Aorta (tissue), 5 donors: ENCODE measurements around the gene SHANK1. TPM values are rescaled to one million over a fixed set of nuclear protein-coding genes. Genes with fewer than 3 reads are reported as not detected.
A peak's percentile ranks its signal among the peaks of the same experiment; 100 is the strongest.

Source experiments
- ATAC-seq: fragments of 200-7000 bp; cut with Tn5 transposase; one replicate; pipeline ENCODE4 v1.9.1; 2022; ENCODE audit warnings: moderate library complexity; ENCODE audit not compliant: low FRiP score
- DNase-seq, 2 donors: peaks; one replicate each; pipeline ENCODE4 v3.0.0-alpha.2; 2020
- H3K27ac ChIP-seq, 2 donors: one replicate each; pipeline ENCODE4 v1.5.1; 2013; ENCODE audit warnings: low read length in 2 of 2, mild to moderate bottlenecking in 2 of 2, moderate library complexity in 2 of 2, control low read depth in 1 of 2, inconsistent platforms in 1 of 2, low read depth in 1 of 2
- H3K27me3 ChIP-seq, 2 donors: one replicate each; pipeline ENCODE4 v1.6.1; 2013; ENCODE audit warnings: control low read depth in 1 of 2, low read length in 1 of 2, mild to moderate bottlenecking in 1 of 2, moderate library complexity in 1 of 2; ENCODE audit not compliant: insufficient read depth in 2 of 2, control insufficient read depth in 1 of 2
- H3K36me3 ChIP-seq, 2 donors: one replicate each; pipeline ENCODE4 v1.6.1; 2013; ENCODE audit warnings: control low read depth in 1 of 2, low read length in 1 of 2, mild to moderate bottlenecking in 1 of 2; ENCODE audit not compliant: insufficient read depth in 2 of 2, control insufficient read depth in 1 of 2
- H3K4me1 ChIP-seq, 2 donors: one replicate each; pipeline ENCODE4 v1.6.1; 2013; ENCODE audit warnings: low read length in 2 of 2, control low read depth in 1 of 2, mild to moderate bottlenecking in 1 of 2, moderate library complexity in 1 of 2; ENCODE audit not compliant: insufficient read depth in 2 of 2, control insufficient read depth in 1 of 2
- H3K4me3 ChIP-seq, 2 donors: one replicate each; pipeline ENCODE4 v1.5.1; 2013; ENCODE audit warnings: low read length in 2 of 2, control low read depth in 1 of 2, mild to moderate bottlenecking in 1 of 2
- H3K9me3 ChIP-seq: one replicate; pipeline ENCODE4 v1.6.1; 2013; ENCODE audit warnings: mild to moderate bottlenecking, low read length; ENCODE audit not compliant: control insufficient read depth
- WGBS, 2 donors: extraction: QIAGEN DNeasy Blood & Tissue Kit; methylation state at CpG; one replicate each; pipeline ENCODE4 v1.1.7; 2013; 5-methylcytosine and 5-hydroxymethylcytosine counted together
- intact Hi-C, 2 donors: fragments of 100-400 bp; cut with DNase I; formaldehyde crosslinking; loops; one replicate each; pipeline versions ENCODE4 v1.14.2 to v1.15.0; 2022
- polyA plus RNA-seq, 2 donors: library from polyadenylated mRNA; stranded (reverse); fragments of 200-250 nt; gene quantifications; one replicate each; pipeline ENCODE4 v1.2.3, GENCODE V29; 2013
- total RNA-seq, 2 donors: library from RNA; stranded (reverse); fragmentation: NEBNext Ultra II Directional; extraction: Animal tissue kit (Norgen Biotek cat#: 25700); gene quantifications; one replicate each; pipeline ENCODE4 v1.2.1, GENCODE V29; 2021
- donor health status: healthy with polysubstance abuse.
- donor health status: Bipolar disorder and iron deficiency.
- donor health status: DM: no; HTN: no; CAD: no.
- donor health status: DM: no; HTN: no; CAD: no.
- donor health status: DM: yes; HTN: yes; CAD: no.

The SHANK1 gene
- total and polyA plus RNA-seq, 4 donors = 0.38 to 1.8 (median 0.94) TPM

DNA sequence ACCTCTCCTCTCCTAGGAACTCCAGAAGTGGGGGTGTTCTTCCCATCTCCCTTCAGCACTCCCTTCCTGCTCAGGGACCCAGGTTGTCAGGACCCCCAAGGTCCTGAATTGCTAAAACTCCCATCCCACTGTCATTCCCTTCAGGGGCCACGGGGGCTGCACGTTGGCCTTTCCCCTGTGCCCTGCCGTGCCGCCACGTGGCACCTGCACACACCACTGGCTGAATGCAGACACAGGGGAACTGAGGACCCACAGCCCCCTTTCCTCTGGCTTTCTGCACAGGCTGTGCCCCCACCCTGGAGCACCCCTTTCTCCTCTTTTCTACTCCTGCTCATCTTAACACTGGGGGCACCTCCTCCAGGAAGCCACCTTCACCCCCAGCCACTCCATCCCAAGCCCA, 9.0 kb downstream of the SHANK1 start:
- WGBS, 2 donors = 87 to 90% methylated on average over 5 of the region's 5 CpGs

DNA sequence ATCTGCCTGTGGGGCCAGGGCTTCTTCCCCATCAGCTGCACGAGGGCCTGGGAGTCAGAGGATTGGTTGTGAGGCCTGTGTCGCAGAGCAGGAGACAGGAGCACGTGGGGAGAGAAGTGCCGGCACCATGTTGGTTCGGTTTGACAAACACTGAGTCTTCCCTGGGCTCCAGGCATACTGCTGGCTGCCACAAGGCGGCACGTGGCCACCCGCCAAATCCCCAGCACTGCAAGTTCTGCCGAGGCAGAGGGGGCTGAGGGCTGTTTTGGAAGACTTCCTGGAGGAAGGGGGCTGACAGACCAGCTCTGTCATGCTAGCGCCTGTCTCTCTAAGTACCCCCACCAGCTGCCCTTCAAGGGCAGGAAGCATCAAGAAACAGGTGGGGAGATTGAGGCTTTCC, 9.5 kb downstream of the SHANK1 start:
- DNase-seq = no peak
- Histone ChIP-seq H3K9me3 (no peaks in the 10 kb centered on the region), H3K27ac (no peak overlapping the region), H3K4me3 (no peak overlapping the region), H3K27me3 (no peaks in the 10 kb centered on the region), H3K4me1 (no peaks in the 10 kb centered on the region), H3K36me3 (no peaks in the 10 kb centered on the region)
- intact Hi-C loops = no loop called here
- ATAC-seq = no peak
- WGBS, 2 donors = 56 to 66% methylated on average over 10 of the region's 10 CpGs

More for the DNA sequence above, 9.0 kb downstream of the SHANK1 start:
- intact Hi-C loops = no loop called here
- Histone ChIP-seq H3K4me1 (no peaks in the 10 kb centered on the region), H3K36me3 (no peaks in the 10 kb centered on the region), H3K27me3 (no peaks in the 10 kb centered on the region), H3K4me3 (no peak overlapping the region), H3K9me3 (no peaks in the 10 kb centered on the region), H3K27ac (no peak overlapping the region)
- DNase-seq (no peak), ATAC-seq (no peak)

DNA sequence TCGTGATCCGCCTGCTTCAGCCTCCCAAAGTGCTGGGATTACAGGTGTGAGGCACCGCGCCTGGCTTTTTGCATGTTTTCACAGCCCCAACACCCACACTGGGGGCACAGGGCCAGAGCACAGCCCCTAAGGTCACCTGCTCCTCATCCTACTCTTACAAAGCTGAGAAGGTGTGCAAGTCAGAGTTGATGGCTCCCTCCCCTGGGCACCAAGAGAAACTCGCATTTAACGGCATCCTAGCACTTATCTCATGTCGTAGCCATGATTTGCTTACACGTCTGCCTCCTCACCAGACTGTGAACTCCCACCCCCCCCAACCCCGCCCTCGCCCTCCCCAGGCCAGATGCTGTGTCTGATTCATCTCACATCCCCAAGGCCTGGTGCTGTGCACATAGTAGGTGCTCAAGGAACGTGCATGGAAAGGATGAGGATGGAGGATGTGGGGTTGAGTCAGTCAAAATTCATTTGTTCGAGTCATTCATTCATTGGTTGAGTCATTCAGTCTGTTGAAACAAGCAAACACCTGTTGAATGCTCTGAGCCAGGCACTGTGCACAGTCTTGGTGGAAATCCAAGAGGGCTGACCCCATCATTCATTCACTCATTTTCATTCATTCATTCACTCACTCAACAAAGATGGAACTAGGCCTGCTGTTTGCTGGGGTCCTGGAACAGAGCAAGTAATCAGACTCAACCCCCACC, 11.3 kb downstream of the SHANK1 start:
- H3K27me3 ChIP-seq = no peaks in the 10 kb centered on the region
- no peak overlapping the region for H3K27ac ChIP-seq
- no peaks in the 10 kb centered on the region for H3K4me1 ChIP-seq
- H3K36me3 ChIP-seq = no peaks in the 10 kb centered on the region
- no peak for DNase-seq
- H3K9me3 ChIP-seq = no peaks in the 10 kb centered on the region
- intact Hi-C loops = no loop called here
- ATAC-seq = no peak
- 78 to 79% methylated on average over 12 of the region's 12 CpGs for WGBS, 2 donors
- no peak overlapping the region for H3K4me3 ChIP-seq

DNA sequence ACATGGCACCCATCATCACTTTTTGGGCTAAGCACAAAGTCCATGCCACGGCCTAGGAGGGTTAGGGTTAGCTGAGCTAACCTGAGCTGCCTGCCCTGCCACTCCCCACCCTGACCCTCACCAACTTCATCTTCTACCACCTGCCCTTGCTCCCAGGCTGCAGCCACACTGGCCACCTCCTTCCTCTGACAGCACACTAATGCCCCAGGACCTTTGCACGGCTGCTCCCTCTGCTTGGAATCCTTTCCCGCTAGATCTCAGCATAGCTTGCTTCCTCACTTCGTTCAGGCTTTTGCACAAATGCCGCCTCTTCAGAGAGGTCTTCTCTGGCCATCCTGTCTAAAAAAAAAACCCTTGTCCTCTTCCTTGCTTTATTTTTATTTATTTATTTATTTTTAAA, 13.2 kb downstream of the SHANK1 start:
- DNase-seq (no peak), ATAC-seq (no peak)
- Histone ChIP-seq H3K9me3 (no peaks in the 10 kb centered on the region), H3K4me3 (no peak overlapping the region), H3K4me1 (no peaks in the 10 kb centered on the region), H3K36me3 (no peaks in the 10 kb centered on the region), H3K27ac (no peak overlapping the region), H3K27me3 (no peaks in the 10 kb centered on the region)
- intact Hi-C loops = no loop called here
- 71 to 87% methylated on average over 5 of the region's 5 CpGs for WGBS, 2 donors

DNA sequence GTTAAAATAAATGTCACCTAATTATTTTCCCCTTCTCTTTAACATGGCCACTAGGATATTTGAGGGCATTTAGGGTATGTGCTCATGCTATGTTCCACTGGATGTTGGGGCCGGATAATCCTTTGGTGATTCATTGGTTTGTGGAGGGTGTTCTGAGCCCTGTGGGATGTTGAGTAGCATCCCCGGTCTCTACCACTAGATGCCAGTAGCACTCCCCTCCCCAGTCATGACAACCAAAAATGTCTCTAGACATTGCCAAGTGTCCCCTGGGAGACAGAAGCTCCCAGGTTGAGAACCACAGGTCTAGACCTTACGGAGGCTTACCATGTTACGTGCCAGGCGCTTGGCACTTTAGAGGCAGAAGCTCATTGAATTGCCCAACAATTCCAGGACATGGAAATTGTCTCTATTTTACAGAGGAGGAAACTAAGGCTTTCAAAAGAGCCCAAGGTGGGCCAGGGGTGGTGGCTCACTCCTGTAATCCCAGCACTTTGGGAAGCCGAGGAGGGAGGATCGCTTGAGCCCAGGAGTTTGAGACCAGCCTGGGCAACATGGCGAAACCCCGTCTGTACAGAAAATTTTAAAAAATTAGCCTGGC, 14.1 kb downstream of the SHANK1 start:
- H3K36me3 ChIP-seq = no peaks in the 10 kb centered on the region
- DNase-seq = no peak
- H3K4me1 ChIP-seq = no peaks in the 10 kb centered on the region
- no peak for ATAC-seq
- WGBS, 2 donors = 38 to 41% methylated on average over 9 of the region's 9 CpGs
- H3K4me3 ChIP-seq = no peak overlapping the region
- intact Hi-C loops = no loop called here
- no peaks in the 10 kb centered on the region for H3K9me3 ChIP-seq
- no peak overlapping the region for H3K27ac ChIP-seq
- no peaks in the 10 kb centered on the region for H3K27me3 ChIP-seq

DNA sequence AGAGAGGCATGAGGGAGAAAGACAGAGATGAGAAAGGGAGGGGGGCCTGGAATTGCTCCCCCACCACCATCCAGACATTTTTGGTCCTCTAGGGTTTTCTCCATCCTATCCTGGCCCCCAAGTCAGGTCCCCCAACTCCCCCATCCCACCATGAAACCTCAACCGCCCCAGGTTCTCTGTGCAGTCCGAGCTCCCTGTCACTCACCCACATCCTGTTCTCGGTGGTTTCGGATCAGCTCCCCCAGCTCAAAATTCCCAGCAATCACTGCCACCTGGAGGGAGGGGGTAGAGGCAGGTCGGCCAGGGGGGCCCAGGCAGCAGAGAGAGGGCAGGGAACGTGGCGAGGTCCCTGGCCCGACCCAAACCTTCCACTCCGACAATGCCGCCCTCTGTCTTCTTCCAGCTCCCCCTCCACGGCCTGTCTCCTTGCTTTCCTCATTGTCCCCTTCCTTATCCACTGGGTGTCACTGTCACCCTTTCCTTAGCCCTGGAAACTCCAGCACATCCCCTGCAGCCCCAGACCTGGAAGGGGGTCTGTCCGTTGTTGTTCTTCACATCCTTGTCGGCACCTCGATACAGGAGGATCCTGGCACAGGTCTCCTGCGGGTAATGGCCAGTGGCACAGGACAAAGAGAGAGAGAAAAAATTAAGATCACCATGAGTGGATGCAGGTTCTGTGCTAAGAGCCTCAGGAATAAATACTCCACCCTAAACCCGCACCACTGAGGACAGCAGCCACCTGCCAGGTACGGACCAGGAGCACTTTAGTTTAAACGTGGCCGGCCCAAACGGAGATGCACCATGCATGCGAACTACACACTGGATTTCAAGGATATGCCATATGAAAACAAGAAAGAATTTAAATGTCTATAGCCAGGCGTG, 15.4 kb downstream of the SHANK1 start:
- Histone ChIP-seq H3K27ac (no peak overlapping the region), H3K27me3 (no peaks in the 10 kb centered on the region), H3K4me1 (no peaks in the 10 kb centered on the region), H3K4me3 (no peak overlapping the region), H3K36me3 (no peaks in the 10 kb centered on the region), H3K9me3 (no peaks in the 10 kb centered on the region)
- intact Hi-C loops = no loop called here
- DNase-seq = no peak
- no peak for ATAC-seq
- 36 to 38% methylated on average over 21 to 22 of the region's 22 CpGs for WGBS, 2 donors

DNA sequence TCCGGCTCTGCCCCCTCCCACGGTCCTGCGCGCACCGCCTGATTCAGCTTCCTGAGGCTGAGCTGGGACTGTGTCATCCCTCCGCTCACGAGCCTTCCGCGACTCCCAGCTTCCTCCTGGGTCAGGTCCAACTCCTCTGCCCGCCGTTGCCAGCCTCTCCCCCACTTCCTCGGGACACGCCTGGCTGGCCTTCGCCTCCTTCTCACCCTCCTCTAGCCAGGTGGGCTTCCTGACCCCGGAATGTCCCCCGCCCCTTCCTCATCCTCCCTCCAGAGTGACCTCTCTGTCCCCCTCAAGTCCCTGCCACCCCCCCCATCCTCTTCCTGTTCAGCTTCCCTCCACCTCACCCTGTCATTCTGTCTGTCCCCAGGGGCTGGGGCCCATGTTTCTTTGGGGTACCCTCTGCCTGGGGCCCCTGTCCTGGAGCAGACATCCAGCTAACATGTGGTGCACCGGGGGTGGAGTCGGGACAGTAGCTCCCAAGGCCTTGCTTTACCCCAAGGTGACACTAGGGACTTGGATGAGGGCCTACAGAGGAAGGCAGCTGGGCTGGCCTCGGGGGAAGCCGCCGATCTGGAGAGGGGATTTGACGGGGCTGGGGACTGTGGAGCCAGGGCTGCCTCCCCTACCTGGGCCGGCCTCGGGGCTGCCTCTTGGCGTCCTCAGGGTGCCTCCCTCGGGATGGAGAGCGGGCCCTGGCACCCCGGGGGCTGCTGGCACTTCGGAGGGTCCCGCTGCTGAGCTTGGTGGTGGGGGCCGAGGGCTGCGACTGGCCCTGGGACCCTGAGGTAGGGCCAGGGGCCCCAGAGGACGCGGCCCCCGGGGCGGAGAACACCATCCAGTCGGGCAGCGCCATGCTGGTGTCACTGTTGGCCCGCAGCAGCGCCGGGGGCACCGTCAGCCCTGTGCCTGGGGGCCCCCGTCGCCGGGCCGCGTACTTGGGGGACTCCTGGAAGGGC, 16.5 kb downstream of the SHANK1 start:
- WGBS, 2 donors = 70 to 73% methylated on average over 42 to 47 of the region's 47 CpGs
- intact Hi-C loops = no loop called here
- Histone ChIP-seq H3K27ac (no peak overlapping the region), H3K9me3 (no peaks in the 10 kb centered on the region), H3K4me3 (no peak overlapping the region), H3K36me3 (no peaks in the 10 kb centered on the region), H3K27me3 (no peaks in the 10 kb centered on the region), H3K4me1 (no peaks in the 10 kb centered on the region)
- ATAC-seq = no peak
- peak in 1 of 2 donors; percentile 69 for DNase-seq

DNA sequence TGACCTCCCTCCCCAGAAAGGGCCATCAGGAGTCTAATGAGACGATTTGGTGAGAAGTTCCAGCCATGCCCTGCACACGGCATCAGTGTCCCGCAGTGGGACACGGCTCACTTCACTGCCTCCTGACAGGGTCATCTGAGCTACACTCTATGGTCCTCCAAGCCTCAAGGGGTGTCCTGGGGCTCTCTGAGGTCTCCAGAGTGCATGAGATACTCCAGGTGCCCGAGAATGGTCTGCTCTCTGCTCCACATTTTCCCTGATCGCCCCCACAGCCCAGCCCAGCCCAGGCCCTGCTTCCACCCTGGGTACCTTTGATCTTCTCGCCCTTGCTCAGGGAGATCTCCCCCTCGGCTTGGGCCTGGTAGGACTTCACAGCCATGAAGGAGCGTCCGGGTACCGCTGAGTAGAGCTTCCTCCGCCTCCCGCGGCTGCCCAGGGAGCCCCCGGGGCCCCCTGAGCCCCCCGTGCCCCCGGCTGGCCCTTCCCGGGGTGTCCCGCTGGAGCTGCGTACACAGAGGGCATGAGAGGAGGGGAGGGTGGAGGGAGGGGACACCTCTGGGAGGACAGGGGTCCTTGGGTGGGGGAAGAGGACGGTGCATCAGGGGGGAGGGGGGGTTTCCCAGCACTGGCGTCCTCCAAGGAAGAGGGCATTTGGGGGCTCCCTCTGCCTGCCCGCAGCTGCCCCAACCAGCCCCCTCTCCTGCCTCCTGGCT, 17.3 kb downstream of the SHANK1 start:
- H3K27me3 ChIP-seq = no peaks in the 10 kb centered on the region
- intact Hi-C loops = no loop called here

More for the DNA sequence above, 17.3 kb downstream of the SHANK1 start:
- DNase-seq = no peak
- no peaks in the 10 kb centered on the region for H3K4me1 ChIP-seq
- 68 to 75% methylated on average over 23 of the region's 23 CpGs for WGBS, 2 donors
- no peak overlapping the region for H3K27ac ChIP-seq
- ATAC-seq = peak; percentile 13
- no peaks in the 10 kb centered on the region for H3K36me3 ChIP-seq
- no peaks in the 10 kb centered on the region for H3K9me3 ChIP-seq
- H3K4me3 ChIP-seq = no peak overlapping the region
